ENCODE results near the gene SH3TC2. TPM values are rescaled to one million over a fixed set of nuclear protein-coding genes. Genes with fewer than 3 reads are reported as not detected.

Gene SH3TC2
- total RNA-seq, 4 donors from 2014 or later = 0.10 to 0.41 (median 0.20) TPM; not detected in 1

GRCh38 chr5:149069711-149070110 lies 6.8 kb upstream of the SH3TC2 start:
- ATAC-seq = no peak
- Histone ChIP-seq H3K4me1 (no peaks in the 10 kb centered on the region), H3K36me3 (no peaks in the 10 kb centered on the region), H3K4me3 (no peak overlapping the region), H3K9me3 (no peaks in the 10 kb centered on the region), H3K27ac (no peak overlapping the region), H3K27me3 (no peaks in the 10 kb centered on the region)
- in situ Hi-C loops (cut with MboI; ENCODE audit: low sequenced_read_pairs in 4 of 4) = no loop called here
- intact Hi-C loops (cut with DNase I; ENCODE audit: low total_unique reads) = no loop called here
- no peak for TF ChIP-seq POLR2A (IDR thresholded peaks at IDR 0.05)
- TF ChIP-seq CTCF (IDR thresholded peaks at IDR 0.05 in 4 of 5, conservative IDR thresholded peaks at IDR 0.05 in 1 of 5) = no peak
- DNase-seq = no peak

- no peak for DNase-seq
- H3K9me3 ChIP-seq = no peaks in the 10 kb centered on the region
- H3K27ac ChIP-seq = peak overlapping the region in 3 of 4 donors; percentile 11 to 35 (median 14)
- ATAC-seq = no peak
- H3K4me1 ChIP-seq = no peaks in the 10 kb centered on the region
- no peak overlapping the region for H3K4me3 ChIP-seq
- TF ChIP-seq CTCF (IDR thresholded peaks at IDR 0.05 in 4 of 5, conservative IDR thresholded peaks at IDR 0.05 in 1 of 5) (no peak), POLR2A (IDR thresholded peaks at IDR 0.05) (no peak)
- no peaks in the 10 kb centered on the region for H3K27me3 ChIP-seq
- H3K36me3 ChIP-seq = no peaks in the 10 kb centered on the region
- in situ Hi-C loops (cut with MboI; ENCODE audit: low sequenced_read_pairs in 4 of 4) = no loop called here
- intact Hi-C loops (cut with DNase I; ENCODE audit: low total_unique reads) = no loop called here
Observed at GRCh38 chr5:149063896-149064478, 1.1 kb upstream of the SH3TC2 start.

GRCh38 chr5:149062371-149063016 lies 368 bp downstream of the SH3TC2 start:
- DNase-seq (no peak), ATAC-seq (peak in 1 of 2 donors; percentile 67)
- H3K4me3 ChIP-seq = no peak overlapping the region
- no peaks in the 10 kb centered on the region for H3K4me1 ChIP-seq
- in situ Hi-C loops (cut with MboI; ENCODE audit: low sequenced_read_pairs in 4 of 4) = no loop called here
- H3K9me3 ChIP-seq = no peaks in the 10 kb centered on the region
- peak overlapping the region; percentile 12 to 61 (median 52) for H3K27ac ChIP-seq
- TF ChIP-seq POLR2A (IDR thresholded peaks at IDR 0.05) (no peak), CTCF (IDR thresholded peaks at IDR 0.05 in 4 of 5, conservative IDR thresholded peaks at IDR 0.05 in 1 of 5) (no peak)
- H3K36me3 ChIP-seq = no peaks in the 10 kb centered on the region
- intact Hi-C loops (cut with DNase I; ENCODE audit: low total_unique reads) = no loop called here
- H3K27me3 ChIP-seq = no peaks in the 10 kb centered on the region

GRCh38 chr5:149061341-149061740 lies 1.5 kb downstream of the SH3TC2 start:
- Histone ChIP-seq H3K9me3 (no peaks in the 10 kb centered on the region), H3K27me3 (no peaks in the 10 kb centered on the region), H3K4me3 (no peak overlapping the region), H3K27ac (peak overlapping the region in 3 of 4 donors; percentile 12 to 55 (median 49)), H3K36me3 (no peaks in the 10 kb centered on the region), H3K4me1 (no peaks in the 10 kb centered on the region)
- ATAC-seq (no peak), DNase-seq (no peak)
- intact Hi-C loops (cut with DNase I; ENCODE audit: low total_unique reads) = no loop called here
- no peak for TF ChIP-seq CTCF (IDR thresholded peaks at IDR 0.05 in 4 of 5, conservative IDR thresholded peaks at IDR 0.05 in 1 of 5)
- no peak for TF ChIP-seq POLR2A (IDR thresholded peaks at IDR 0.05)
- in situ Hi-C loops (cut with MboI; ENCODE audit: low sequenced_read_pairs in 4 of 4) = no loop called here
